Limb (tissue), 2 donors: ENCODE measurements around the gene ATP23.

Experiments
- DNase-seq, 2 donors: peaks; one replicate each; pipeline ENCODE4 v3.0.0-alpha.2; 2016; ENCODE audit errors: extremely low spot score in 2 of 2

Gene ATP23, protein sequence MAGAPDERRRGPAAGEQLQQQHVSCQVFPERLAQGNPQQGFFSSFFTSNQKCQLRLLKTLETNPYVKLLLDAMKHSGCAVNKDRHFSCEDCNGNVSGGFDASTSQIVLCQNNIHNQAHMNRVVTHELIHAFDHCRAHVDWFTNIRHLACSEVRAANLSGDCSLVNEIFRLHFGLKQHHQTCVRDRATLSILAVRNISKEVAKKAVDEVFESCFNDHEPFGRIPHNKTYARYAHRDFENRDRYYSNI

DNA sequence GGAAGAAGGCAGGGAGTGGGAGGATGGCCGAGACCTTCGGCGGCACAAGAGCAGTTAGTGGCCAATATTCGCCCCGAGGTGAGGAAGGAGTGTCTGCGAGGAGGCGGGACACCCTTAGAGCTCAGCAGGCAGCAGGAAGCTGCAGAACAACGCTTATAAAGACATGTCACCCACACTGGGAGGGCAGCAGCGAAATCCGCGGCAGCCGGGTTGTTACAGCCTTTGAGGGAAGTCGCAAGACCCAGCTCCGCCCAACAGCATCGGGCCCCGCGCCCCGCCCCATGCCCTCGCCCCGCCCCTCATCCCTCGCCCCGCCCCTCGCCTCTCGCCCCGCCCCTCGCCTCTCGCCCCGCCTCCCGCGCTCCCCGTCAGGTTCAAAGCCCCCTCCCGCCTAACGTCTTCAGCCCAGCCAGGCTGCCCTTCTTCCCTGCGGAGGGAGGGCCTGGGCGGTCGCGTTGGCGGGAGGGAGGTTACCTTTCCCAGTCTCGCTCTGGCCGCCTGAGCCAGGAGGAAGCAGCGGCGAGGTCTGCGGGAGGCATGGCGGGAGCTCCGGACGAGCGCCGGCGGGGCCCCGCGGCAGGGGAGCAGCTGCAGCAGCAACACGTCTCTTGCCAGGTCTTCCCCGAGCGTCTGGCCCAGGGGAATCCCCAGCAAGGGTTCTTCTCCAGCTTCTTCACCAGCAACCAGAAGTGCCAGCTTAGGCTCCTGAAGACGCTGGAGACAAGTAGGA lies at the start of gene ATP23:
Gene ATP23 (plus strand): TSS at position 403 of the 730 bp plus-strand sequence. CDS start 135 bp downstream, at position 538.
- DNase-seq, result peak; percentile 84 to 95

DNA sequence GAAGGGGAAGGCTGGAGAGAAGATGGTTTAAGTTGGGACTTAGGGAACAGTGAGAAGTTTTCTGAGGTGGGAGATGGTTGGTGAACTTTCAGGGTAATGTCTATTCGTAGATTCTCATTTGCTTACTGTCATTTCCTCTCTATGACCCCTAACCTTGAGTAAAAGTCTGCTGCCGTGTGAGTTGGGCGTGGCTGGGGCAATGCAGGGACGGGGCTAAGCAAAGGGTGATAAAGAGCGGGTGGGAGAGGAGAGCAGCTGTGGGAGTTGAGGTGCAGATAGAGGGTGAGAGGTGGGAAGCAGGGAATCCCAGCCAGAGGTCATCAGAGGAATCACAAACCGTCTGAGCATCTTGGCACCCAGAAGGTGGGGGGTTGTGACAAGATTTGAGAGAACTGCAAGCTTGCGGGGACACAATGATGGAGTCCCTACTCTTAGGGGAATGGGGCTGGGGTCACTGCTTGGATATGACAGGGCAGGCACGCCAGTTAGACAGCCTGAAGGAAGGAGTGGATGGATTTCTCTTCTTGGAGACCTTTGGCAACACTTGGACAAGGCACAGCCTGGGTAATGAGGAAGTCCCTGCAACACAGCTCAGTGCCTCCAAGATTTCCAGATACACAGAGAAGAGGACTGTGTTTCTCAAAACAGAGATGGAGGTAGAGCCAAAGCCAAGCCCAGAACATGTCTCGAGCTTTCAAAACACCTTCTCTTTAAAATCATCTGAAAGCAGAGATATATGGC lies 49.0 kb upstream of the ATP23 start:
- DNase-seq, result no peak

DNA sequence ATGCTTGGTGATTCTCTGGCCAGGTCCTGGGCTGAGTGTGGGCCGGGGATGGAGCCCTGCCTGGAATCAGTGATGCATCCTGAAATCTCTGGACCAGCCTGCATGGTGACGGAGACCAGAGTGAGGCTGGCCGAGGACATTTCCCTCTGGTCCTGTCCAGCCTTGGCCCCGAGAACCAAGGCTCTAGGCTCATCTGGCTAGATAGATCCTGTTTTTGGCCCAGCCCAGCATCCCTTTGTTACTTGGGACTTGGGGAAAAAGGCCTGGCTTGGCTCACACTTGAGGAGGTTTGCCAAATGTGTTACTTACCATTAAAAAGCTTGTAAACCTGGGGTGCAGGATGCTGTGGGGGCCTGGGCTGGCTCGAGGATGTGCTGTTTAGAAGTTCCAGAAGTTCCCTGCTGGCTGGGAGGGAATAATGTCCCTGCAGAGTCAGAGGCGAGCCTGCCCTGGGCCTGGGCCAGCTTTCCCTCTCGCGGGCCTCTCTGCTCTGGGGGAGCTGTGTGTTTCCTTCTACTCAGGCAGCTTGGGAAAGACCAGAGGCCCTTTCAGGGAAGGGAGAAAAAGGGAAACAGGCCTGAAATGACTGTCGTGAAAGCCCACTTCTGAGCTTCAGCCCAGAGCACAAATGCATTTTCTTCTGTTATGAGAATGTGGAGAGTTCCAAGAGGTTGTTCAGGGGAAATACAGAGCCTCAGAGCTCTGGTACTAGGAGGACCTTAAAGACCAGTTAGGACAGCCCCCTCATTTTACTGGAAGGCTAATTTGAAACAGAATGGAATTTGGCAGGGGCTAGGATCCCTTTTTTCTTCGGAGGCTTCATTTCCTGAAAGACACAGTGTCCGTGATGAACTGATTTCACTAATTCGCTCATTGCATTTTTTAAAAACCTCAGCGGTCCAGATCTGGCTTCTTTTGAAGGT lies 47.7 kb upstream of the ATP23 start:
- peak; percentile 96 to 99 for DNase-seq

DNA sequence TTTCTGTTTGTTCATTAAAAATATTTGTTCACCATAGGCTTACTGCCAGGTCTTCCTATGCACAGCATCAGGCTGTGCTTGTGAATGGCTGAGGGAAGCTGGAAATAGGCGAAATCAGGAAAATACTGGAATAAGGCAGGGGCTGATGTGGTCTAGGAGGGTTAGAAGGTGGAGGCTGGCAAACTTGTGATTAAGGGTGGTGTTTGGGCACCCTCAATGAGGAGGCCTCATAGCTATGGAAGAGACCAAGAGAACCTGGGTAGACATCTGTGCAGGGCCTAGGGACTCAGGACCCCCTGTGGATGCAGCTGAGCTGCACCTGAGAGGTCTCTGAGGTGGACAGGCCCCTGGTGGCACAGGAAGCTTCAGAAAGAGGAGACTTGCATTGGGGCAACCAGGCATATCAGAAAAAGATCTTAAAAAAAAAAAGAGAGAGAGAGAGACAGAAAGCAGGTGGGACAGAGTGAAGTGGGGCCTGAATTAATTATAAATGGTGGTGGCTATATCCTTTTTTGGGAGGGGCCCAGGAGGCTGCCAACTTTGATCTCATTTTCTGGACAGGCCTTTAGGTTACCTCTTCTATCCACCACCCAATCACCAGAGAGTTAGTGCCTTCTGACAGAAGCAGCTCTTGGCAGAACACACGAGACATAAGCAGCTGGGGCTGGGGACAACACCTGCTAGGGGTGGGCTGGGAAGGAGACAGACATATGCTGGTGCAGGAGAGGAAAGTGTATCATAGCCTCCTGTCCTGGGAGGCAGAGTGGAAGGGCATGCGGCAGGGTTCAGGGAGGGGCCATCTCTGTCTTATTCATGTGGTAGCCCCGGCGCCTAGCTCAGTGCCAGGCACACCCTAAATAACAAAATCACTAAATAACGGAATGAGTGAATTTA lies 46.7 kb upstream of the ATP23 start:
- DNase-seq, result peak in 1 of 2 donors; percentile 59

DNA sequence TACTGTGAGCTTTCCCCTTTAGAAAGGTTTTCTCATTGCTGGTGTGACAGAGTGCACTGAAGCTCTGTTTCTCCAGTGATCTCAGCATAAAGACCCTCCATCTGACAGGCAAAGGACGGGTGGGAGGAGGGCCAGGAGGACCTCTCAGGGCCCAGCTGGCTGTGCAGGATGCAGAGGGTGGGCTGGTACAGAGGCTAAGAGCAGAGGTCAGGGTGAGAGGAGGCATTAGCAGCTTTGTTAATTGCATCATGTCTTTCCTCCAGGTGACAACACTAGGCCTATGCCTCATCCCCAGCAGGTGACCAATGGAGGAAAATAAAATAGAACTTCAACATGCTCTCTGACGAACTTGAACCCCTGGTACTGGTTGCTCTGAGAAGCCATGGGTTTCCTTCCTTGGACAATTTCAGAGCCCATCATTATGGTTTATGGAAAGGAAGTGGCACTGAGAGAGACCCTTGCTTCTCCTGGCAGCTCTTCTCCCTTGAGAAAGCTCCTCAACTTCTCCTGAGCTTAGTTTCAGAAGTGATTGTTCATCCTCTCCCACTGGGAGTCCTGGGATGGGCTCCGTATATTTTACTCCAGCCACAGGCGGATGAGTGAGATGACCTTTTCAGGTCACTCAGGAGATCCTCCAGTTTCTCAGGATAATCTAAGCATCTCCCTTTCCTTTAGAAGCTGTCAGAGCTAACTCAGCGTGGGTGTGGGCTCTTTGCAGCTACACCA lies 45.8 kb upstream of the ATP23 start:
- DNase-seq, result no peak

DNA sequence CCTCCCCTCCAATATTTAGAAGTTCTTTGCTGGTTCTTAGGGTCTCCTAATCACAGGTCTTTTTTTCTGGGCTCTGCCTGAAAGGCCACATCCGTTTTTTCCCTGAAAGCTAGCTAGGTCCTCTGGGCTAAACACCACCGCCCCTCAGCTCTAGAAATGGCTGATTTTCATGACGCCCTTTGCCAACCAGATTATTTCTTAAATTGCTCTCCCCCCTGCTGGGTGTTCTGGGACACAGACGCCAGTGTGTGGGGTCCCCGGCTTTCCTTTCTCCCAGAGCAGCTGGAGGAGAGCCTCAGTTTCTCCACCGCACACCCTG lies 45.3 kb upstream of the ATP23 start:
- no peak for DNase-seq

DNA sequence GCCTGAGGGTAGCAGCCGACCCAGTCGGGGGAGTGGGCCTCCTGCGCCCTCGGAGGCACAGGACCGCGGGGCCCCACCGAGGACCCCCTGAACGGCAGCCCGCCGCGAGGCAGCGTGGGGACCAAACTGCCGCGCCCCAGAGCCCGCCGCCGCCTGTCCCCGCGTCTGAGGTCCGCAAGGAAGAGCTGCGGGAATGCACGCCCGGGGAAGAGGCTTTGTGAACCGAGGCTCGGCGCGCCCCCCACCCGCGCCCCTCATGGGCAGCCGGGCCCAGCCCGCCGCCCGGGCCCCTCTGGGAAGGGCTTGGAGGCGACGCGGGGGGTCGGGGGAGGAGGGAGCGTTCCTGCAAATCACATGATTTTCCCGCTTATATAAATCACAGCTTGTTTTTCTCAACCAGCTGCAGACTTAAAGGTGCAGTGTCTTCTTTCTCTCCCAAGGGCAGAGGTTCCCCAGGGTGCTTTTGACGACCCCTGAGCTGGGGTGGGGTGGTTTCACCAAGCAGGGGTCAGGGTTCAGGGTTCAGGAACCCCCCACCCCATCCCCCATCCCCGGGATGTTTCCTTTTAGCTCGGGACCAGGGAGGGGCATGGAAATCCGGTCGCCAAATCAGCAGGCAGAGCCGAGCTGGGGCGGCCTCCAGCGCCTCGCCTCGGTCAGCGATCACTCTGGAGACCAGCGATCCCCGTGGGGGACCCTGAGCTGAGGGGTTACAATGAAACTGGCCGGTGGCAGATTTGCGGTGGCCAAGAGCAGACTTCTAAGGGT lies 44.7 kb upstream of the ATP23 start:
- peak; percentile 77 to 89 for DNase-seq

DNA sequence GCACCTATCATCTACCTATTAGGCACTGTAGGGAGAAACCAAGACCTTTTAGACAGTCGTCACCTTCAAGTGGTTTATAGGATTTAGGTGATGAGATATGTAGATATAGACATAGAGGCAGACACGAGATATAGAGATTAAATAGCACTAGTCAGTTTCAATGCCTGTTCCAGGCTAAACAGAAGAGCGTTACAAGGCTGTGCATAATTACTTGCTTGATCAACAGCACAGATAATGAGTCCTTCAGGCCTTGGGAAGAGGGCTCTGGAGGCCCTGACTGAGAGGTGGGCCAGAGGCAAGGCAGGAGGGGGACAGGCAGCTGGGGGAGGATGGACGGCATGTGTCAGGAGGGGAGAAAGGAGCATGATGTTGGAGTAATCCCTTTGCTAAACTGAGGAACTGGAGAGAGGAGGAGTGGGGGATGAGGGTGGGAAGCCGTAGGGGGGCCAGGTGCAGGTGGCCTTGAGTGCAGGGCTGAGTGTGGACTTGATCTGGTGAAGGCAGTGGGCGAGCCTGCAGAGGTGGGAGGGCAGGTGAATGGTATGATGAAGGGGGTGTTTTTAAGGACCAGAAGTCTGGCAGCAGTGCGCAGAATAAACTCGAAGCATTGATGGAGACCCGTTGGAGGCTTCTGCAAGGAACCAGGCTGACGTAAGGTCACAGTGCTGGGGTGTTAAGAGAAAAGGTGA lies 43.9 kb upstream of the ATP23 start:
- DNase-seq, result no peak

DNA sequence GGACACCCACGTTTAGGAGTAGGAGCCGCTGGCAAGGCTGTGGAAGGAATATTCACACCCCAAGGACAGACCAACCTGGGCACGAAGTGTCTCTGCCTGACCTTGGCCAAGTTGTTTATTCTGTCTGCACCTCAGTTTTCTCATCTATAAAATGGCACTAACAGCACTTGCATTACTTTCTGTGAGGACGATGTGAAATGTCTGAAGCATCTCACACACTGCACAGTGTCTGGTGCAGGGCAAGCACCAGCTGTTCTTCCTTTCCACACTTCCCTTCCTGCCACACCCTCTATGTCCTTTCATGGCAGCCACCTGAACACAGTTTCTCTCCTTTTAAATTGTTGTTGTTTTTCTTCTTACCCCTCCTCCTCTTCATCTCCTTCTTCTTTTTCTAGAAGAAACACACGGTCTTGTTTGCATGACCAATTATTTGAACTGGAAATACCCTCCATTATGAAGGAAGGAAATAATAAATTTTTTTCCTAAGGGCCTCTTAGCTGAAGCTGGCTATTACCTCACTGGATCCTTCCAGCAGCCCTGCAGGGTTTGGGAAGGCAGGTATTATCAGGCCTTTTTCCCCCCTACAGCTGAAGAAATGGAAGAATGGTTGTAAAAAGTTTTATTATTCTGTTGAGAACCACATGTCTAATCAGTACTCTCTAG lies 42.9 kb upstream of the ATP23 start:
- DNase-seq, result no peak

DNA sequence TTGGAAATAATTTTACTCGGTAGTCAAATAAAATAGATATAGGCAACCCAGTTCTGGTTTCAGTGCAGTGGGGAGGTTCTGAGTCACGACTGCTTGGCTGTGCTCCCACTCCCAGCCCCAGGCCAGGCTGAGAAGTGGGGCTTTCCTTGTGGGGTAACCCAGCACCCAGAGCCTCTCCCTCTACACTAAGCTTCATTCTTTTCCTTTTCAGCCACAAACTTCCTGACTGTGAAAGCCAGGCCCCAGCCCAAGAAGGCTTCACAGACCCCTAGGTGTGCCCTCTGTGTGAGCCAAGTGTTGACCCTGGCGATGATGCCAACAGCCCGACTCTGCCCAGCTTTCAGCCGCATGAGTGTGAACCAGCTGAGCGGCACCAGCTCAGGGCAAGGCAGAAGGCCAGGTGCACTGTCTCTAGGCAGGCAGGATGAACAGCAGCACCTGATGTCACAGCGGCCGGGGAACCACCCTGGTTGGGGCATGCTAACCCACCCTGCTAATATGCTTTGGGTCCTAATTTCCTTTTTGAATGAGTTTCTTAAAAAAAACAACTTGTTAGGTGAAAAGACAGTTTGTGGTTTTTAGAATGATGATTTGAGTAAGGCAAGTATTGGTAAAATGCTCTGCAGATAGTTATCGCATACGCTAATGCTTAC lies 42.2 kb upstream of the ATP23 start:
- DNase-seq, result no peak

DNA sequence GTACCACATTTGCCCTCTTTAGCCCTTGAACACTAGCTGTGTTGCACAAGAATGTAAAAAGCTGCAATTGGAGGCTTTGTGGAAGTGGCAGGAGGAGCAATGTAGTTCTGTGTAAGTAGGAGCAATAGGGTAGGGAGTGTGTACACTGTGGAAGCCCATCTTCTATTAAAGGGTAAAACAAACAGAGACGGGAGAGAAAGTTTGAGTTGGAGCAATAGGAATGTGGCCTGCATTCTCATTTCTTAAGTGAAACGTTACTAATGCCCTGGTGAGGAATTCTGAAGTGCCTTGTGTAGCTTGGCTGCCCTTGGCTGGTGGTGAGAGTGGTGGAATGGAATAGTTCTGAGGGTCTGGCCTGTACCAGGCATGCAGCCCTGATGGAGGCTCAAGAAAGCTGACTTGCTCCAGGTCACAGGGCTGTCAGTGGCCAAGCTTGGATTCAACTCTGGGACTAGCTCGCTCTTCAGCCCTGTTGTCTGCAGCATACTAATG lies 38.8 kb upstream of the ATP23 start:
- no peak for DNase-seq

DNA sequence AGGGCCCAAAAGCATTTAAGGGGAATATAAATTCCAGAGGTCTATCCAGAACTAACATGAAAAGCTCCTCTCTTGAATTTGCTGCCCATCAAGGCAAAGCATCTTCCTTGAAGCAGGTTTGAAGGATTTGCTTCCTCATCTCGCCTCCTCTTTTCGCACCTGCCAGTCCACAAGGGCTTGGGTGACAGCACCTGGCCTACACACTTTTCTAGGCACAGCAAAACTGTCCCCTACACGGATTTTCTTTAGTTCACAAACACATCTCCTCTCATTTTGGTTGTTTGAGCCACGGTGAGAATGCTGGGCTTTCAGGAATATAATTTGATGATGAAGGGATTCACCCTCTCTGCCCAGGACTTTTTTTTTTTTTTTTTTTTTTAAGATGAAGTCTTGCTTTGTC lies 36.9 kb upstream of the ATP23 start:
- DNase-seq, result no peak

DNA sequence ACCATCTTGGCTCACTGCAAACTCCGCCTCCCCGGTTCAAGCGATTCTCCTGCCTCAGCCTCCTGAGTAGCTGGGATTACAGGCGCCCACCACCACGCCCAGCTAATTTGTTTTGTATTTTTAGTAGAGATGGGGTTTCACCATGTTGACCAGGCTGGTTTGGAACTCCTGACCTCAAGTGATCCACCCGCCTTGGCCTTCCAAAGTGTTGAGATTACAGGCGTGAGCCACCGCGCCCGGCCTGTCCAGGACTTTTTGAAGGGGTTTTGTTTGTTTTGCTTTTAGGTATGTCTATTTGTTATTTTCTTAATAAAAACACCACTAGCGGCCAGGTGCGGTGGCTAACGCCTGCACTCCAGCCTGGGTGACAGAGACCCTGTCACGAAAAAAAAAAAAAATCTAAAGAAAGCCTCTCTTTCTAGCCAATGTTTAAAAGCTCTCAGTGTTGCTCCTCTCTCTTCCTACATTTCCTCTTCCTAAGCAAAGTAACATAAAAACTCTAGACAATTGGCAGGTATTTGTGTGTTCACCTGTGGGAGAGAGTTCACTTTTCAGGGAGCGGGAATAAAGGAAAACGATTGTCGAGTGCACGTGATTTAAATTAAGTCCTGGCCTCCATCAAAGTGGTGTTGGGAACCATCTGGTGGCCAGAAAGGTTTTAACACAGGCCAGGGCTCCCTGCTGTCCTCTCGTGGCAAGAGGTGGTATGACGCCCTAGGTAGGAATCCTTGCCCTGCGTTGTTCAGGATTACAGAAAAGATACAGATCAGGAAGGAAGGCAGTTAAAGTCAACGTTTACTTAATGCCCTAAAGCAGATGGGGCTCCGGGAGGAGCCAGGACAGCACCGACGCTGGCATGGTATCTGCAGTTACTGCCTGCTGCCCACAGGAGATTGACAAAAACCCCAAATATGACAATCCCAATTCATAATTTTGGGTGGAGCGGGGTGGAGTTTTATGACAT lies 36.2 kb upstream of the ATP23 start:
- peak; percentile 88 to 90 for DNase-seq

DNA sequence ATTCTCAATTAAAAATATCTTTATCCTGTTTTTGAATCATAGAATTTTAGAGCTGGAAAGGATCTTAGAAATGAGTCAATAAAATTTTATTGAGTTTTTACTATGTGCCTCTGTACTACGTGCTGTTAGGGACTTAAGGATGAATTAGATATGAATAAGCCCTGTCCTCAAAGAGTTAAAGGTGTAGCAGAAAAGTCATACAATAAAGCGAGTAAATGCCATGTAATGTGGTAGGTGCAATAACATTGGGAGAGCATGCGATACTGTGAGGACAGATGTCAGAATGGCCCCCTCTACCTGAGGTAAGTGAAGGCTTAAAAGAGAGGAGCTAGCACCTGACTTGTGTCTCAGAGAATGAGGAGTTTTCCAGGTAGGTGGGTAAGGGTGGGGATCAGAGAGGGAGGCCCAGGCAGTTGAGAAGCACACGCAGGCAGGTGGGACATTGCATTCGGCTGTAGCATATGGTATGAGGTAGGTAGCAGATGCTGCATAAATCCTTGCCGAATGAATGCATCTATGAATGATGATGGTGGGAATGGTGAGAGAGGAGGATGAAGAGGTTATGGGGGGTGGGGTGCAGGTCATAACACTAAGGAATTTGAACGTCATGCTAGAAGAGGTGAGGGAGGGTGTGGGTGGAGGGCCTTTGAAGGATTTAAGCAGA lies 35.4 kb upstream of the ATP23 start:
- no peak for DNase-seq

DNA sequence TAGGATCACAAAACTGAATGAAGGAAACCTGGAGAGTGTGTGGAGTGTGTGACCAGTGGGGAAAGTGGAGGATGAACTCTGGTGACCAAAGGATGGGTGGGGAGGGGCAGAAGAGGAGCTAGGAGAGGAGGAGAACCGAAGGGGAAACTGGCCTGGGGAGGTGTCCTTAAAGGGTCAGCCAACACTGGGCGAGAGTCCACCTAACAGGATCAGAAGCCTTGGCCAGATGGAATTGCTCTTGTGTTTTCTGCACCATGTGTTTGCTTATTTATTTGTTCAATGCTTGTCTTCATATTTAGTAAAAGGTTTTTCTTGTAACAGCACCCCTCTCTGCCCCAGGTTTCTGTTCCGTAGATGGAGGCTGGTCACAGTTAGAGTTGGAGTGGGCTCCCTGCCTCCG lies 34.5 kb upstream of the ATP23 start:
- no peak for DNase-seq

DNA sequence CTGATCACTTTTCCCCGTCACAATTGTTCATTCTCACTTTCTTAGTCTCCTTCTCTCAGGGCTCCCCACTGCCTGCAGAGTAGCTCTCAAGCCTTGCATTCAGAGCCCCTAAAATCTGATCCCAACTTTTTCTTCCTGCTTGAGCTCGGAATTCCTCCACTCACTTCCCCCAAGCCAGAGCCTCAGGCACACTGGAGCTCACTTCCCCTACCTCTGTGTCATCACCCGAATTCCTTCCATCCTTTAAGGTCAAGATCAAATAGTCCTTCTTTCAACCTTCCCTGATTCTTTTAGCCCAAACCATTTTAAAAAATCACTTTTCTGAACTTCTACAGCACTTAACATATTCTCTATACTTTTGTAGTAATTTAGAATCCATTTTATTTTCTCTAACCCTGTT lies 34.1 kb upstream of the ATP23 start:
- no peak for DNase-seq
